Measurements from ENCODE around the gene ATRNL1. TPM values are rescaled to one million over a fixed set of nuclear protein-coding genes. Genes with fewer than 3 reads are reported as not detected.

Gene ATRNL1
- total RNA-seq, 4 donors from 2014 or later = 4.4 to 18.4 (median 14.4) TPM

DNA sequence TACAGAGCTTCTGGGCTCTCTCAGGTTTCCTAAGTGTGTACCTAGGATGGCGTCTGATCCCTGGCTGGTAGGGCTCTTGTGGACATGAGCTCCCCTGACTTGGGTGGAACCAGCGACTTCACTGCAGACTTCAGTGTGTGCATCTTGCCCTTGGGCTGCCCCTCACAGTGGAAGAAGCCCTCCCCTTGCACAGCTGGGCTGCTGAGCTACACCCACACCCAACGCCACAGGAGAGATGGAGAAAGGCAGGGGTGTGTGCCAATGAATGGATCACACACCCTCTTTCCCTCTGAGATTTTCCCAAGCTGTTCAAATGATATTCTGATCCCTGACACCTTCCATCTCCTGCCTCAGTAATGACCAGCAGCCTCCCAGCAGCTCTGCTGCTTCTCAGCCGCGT, 883.2 kb downstream of the ATRNL1 start:
- Histone ChIP-seq H3K27ac (no peak overlapping the region), H3K4me1 (no peaks in the 10 kb centered on the region), H3K4me3 (no peak overlapping the region), H3K27me3 (no peaks in the 10 kb centered on the region), H3K36me3 (no peaks in the 10 kb centered on the region), H3K9me3 (no peaks in the 10 kb centered on the region)
- in situ Hi-C loops (cut with MboI; ENCODE audit: low pct_ligation_motif_present in 1 of 4, low pct_unique_long_range_greater_than_20kb in 1 of 4, low sequenced_read_pairs in 3 of 4) (no loop called here), intact Hi-C loops (cut with DNase I; ENCODE audit: low total_unique reads) (no loop called here)
- WGBS, 2 donors (ENCODE audit: low coverage in 1 of 2) = 67 to 74% methylated on average over 2 to 5 of the region's 5 CpGs
- no peak for DNase-seq
- TF ChIP-seq POLR2AphosphoS5 (IDR thresholded peaks at IDR 0.05) (no peak), POLR2A (IDR thresholded peaks at IDR 0.05) (no peak), EP300 (IDR thresholded peaks at IDR 0.05; ENCODE audit: low read depth) (no peak)
- TF ChIP-seq, protein P1, sequence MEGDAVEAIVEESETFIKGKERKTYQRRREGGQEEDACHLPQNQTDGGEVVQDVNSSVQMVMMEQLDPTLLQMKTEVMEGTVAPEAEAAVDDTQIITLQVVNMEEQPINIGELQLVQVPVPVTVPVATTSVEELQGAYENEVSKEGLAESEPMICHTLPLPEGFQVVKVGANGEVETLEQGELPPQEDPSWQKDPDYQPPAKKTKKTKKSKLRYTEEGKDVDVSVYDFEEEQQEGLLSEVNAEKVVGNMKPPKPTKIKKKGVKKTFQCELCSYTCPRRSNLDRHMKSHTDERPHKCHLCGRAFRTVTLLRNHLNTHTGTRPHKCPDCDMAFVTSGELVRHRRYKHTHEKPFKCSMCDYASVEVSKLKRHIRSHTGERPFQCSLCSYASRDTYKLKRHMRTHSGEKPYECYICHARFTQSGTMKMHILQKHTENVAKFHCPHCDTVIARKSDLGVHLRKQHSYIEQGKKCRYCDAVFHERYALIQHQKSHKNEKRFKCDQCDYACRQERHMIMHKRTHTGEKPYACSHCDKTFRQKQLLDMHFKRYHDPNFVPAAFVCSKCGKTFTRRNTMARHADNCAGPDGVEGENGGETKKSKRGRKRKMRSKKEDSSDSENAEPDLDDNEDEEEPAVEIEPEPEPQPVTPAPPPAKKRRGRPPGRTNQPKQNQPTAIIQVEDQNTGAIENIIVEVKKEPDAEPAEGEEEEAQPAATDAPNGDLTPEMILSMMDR (IDR thresholded peaks at IDR 0.05) = no peak

DNA sequence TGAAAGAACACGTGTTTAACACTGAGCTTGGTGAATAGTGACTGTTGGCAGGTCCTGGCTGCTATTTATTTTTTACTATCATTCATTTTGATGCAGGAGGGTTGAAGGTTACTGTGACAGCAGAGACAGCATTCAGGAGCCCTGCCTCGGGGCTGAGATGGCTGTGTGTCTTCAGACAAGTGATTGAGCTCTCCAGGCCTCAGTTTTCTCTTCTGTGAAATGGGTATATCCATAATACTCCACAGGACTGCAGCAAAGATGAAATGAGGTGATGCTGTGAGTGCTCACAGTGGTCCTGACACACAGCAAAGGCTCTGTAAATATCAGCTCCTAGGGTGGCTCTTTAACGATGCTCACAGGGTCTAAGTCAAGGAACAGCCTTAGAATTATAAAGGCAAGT, 884.7 kb downstream of the ATRNL1 start:
- intact Hi-C loops (cut with DNase I; ENCODE audit: low total_unique reads) (no loop called here), in situ Hi-C loops (cut with MboI; ENCODE audit: low pct_ligation_motif_present in 1 of 4, low pct_unique_long_range_greater_than_20kb in 1 of 4, low sequenced_read_pairs in 3 of 4) (no loop called here)
- no peak for DNase-seq
- H3K4me3 ChIP-seq = no peak overlapping the region
- no peaks in the 10 kb centered on the region for H3K9me3 ChIP-seq
- H3K36me3 ChIP-seq = no peaks in the 10 kb centered on the region
- TF ChIP-seq POLR2AphosphoS5 (IDR thresholded peaks at IDR 0.05) (no peak), POLR2A (IDR thresholded peaks at IDR 0.05) (no peak), EP300 (IDR thresholded peaks at IDR 0.05; ENCODE audit: low read depth) (no peak)
- TF ChIP-seq, protein P1 (IDR thresholded peaks at IDR 0.05) = no peak
- no peaks in the 10 kb centered on the region for H3K4me1 ChIP-seq
- no peaks in the 10 kb centered on the region for H3K27me3 ChIP-seq
- H3K27ac ChIP-seq = no peak overlapping the region
- 55% methylated on average over 3 of the region's 3 CpGs; no CpG with 5 or more reads in 1 of the 2 donors for WGBS, 2 donors (ENCODE audit: low coverage in 1 of 2)

DNA sequence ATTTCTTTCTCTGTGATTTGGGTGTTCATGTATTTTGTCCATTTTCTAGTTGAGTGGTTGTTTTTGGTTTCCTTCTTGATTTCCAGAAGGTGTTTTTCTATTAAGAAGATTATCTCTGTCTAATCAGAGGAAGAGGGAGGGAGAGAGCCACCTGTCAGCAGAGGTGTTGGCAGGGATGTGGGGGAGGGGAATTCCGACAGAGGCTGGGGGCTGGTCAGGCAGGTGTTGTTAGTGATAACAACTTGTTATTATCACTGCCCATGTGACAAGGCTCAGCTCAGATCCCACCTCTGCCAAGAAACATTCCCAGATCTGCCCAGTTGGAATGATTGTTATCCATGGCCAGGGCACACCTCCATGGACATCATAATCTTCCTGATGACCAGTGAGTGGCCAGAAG, 886.4 kb downstream of the ATRNL1 start:
- in situ Hi-C loops (cut with MboI; ENCODE audit: low pct_ligation_motif_present in 1 of 4, low pct_unique_long_range_greater_than_20kb in 1 of 4, low sequenced_read_pairs in 3 of 4) (no loop called here), intact Hi-C loops (cut with DNase I; ENCODE audit: low total_unique reads) (no loop called here)
- TF ChIP-seq EP300 (IDR thresholded peaks at IDR 0.05; ENCODE audit: low read depth) (no peak), POLR2A (IDR thresholded peaks at IDR 0.05) (no peak), POLR2AphosphoS5 (IDR thresholded peaks at IDR 0.05) (no peak)
- TF ChIP-seq, protein P1 (IDR thresholded peaks at IDR 0.05) = no peak
- no peaks in the 10 kb centered on the region for H3K9me3 ChIP-seq
- no peak overlapping the region for H3K27ac ChIP-seq
- no peaks in the 10 kb centered on the region for H3K36me3 ChIP-seq
- no peaks in the 10 kb centered on the region for H3K4me1 ChIP-seq
- no peak for DNase-seq
- WGBS, 2 donors (ENCODE audit: low coverage in 1 of 2) = 81% methylated on average over 1 of the region's 1 CpG; no CpG with 5 or more reads in 1 of the 2 donors
- no peak overlapping the region for H3K4me3 ChIP-seq
- no peaks in the 10 kb centered on the region for H3K27me3 ChIP-seq

DNA sequence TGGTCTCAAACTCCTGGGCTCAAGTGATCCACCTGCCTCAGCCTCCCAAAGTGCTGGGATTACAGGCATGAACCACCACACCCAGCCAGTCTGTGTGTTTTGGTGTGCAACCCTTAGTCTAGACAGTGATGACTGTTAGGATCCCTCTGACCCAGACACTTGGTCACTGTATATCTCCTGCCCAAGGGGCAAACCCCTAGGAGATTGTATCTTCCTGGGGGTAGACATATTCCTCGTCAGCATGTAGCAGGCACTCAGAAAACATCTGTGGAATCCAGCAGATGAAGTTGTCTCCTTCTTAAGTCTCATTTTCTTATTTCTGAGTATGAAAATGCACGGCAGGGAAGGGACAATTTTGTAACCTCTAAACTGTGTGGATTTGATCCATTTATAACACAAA, 887.3 kb downstream of the ATRNL1 start:
- no peak overlapping the region for H3K27ac ChIP-seq
- no peaks in the 10 kb centered on the region for H3K9me3 ChIP-seq
- no peak for TF ChIP-seq POLR2AphosphoS5 (IDR thresholded peaks at IDR 0.05)
- no peak for TF ChIP-seq POLR2A (IDR thresholded peaks at IDR 0.05)
- TF ChIP-seq EP300 (IDR thresholded peaks at IDR 0.05; ENCODE audit: low read depth) = no peak
- TF ChIP-seq, protein P1 (IDR thresholded peaks at IDR 0.05) = no peak
- H3K36me3 ChIP-seq = no peaks in the 10 kb centered on the region
- no peak for DNase-seq
- WGBS, 2 donors (ENCODE audit: low coverage in 1 of 2) = 65 to 100% methylated on average over 1 to 2 of the region's 2 CpGs
- in situ Hi-C loops (cut with MboI; ENCODE audit: low pct_ligation_motif_present in 1 of 4, low pct_unique_long_range_greater_than_20kb in 1 of 4, low sequenced_read_pairs in 3 of 4) (no loop called here), intact Hi-C loops (cut with DNase I; ENCODE audit: low total_unique reads) (no loop called here)
- H3K4me1 ChIP-seq = no peaks in the 10 kb centered on the region
- H3K4me3 ChIP-seq = no peak overlapping the region
- H3K27me3 ChIP-seq = no peaks in the 10 kb centered on the region
